ENCODE data around the gene CENPP.

CENPP gene

DNA sequence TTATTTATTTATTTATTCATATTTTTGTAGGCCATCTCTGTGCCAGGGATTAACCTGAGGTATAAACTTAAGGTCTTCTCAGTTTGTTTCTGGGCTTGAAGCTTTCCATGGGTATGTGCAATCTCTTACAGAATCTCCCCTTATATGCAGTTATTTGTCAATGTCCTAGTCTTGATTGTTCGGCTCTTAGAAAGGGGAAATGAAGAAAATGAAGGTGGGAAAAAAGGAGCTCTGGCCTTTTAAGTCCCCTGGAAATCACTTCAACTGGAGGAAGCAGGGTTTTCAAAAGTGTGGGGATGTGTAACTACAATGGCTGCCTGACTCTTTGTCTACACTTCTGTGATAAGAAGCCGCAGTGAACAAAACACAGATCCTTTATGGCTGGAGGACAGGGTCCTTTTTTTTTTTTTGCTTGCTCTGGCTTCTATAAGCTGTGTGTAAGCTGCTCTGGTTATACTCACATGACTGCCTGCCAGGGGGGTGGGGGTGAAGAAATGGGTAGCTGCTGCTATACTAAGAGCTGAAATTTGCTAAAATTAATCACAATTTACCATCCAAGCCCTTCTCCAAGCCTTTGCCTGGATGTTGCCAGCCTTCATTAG, 33.7 kb downstream of the CENPP start:
- TF ChIP-seq, protein P1, sequence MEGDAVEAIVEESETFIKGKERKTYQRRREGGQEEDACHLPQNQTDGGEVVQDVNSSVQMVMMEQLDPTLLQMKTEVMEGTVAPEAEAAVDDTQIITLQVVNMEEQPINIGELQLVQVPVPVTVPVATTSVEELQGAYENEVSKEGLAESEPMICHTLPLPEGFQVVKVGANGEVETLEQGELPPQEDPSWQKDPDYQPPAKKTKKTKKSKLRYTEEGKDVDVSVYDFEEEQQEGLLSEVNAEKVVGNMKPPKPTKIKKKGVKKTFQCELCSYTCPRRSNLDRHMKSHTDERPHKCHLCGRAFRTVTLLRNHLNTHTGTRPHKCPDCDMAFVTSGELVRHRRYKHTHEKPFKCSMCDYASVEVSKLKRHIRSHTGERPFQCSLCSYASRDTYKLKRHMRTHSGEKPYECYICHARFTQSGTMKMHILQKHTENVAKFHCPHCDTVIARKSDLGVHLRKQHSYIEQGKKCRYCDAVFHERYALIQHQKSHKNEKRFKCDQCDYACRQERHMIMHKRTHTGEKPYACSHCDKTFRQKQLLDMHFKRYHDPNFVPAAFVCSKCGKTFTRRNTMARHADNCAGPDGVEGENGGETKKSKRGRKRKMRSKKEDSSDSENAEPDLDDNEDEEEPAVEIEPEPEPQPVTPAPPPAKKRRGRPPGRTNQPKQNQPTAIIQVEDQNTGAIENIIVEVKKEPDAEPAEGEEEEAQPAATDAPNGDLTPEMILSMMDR (IDR thresholded peaks at IDR 0.05; ENCODE audit: control extremely low read depth, extremely low read depth, low read depth, missing control alignments), result no peak
- DNase-seq (ENCODE audit: extremely low spot score), result no peak
- ChIA-PET CTCF (interaction anchor here (1.2 kb wide), 1 partner anchor 230 kb away, joined by 3 read pairs; no protein-coding TSS in a partner anchor), POLR2A (no interaction called here)

DNA sequence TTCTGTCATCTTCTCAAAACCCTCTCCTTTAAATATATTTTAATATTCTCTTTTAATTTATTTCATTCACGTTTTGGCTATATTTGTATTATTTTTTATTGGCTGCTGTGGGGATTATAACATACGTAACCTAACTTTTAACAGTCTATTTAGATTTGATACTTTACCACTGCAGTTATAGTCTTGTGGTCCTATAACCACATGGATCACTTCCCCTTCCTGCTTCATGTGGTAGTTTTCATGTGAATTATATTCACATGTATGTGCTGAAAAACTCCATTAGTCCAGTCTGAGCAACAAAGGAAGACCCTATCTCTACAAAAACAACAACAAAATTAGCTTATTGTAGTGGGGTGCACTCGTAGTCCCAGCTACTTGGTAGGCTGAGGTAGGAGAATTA, 34.3 kb downstream of the CENPP start:
- CTCF ChIA-PET, result interaction anchor here (0.6 to 1.2 kb wide), 2 partner anchors 34 to 229 kb away, joined by 3 read pairs; partner anchors contain the start of gene CENPP
- POLR2A ChIA-PET, result no interaction called here
- no peak for DNase-seq (ENCODE audit: extremely low spot score)
- TF ChIP-seq, protein P1 (IDR thresholded peaks at IDR 0.05; ENCODE audit: control extremely low read depth, extremely low read depth, low read depth, missing control alignments), result no peak

DNA sequence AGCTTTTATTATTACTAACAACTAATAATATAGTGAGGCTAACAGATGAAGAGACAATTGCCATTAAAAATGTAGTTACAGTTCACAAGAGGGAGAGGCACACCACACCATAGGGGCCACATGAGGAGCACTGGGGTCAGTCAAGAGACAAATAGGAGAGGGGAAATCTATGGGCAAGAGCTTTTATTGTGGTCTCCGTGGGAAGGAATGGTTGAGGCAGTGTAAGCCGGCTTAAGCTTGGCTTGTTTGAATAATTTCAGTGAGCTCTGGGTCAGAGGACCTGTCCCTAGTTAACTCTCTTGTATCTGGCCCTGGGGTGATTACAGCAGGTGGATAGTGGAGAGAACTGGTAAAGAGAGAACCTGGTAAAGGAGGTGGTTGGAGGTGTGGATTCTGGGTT, 43.3 kb downstream of the CENPP start:
- TF ChIP-seq, protein P1 (IDR thresholded peaks at IDR 0.05; ENCODE audit: control extremely low read depth, extremely low read depth, low read depth, missing control alignments), result no peak
- ChIA-PET POLR2A (no interaction called here), CTCF (interaction anchor here (1.1 kb wide), 1 partner anchor 12 kb away, joined by 4 read pairs; no protein-coding TSS in a partner anchor)
- no peak for DNase-seq (ENCODE audit: extremely low spot score)

DNA sequence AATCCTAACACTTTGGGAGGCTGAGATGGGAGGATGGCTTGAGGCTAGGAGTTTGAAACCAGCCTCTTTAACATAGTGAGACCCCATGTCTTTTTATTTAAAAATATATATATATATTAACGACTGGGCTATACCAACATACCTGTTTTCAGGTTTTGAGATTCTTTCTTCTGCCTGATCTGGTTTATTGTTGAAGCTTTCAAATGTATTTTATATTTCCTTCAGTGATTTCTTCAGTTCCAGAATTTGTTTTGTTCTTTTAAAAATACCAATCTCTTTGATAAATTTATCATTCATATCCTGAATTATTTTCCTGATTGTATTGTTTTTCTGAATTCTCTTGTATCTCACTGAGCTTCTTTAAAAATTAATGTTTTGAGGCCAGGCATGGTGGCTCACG, 47.4 kb downstream of the CENPP start:
- DNase-seq (ENCODE audit: extremely low spot score), result no peak
- TF ChIP-seq, protein P1 (IDR thresholded peaks at IDR 0.05; ENCODE audit: control extremely low read depth, extremely low read depth, low read depth, missing control alignments), result no peak
- ChIA-PET POLR2A (no interaction called here), CTCF (no interaction called here)

DNA sequence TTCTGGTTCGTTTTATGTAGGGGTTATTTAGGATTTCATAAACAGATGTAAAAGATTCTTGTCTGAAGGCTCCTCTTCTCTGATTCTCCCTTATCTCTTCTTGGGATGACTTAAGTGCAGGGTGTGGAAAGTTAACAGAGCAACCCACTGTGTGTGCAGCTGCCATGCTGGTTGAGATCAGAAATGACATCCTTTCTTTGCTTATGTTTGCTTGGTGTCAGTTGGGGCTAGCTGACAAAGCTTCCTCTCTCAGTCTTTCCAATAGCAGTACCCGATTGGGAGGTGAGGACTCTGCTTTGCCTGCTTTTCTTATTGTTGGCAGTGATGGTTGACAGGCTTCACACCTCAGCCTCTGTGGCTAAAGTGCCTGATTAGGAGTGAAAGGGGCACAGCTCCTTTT, 52.1 kb downstream of the CENPP start:
- ChIA-PET POLR2A (no interaction called here), CTCF (no interaction called here)
- no peak for DNase-seq (ENCODE audit: extremely low spot score)
- TF ChIP-seq, protein P1 (IDR thresholded peaks at IDR 0.05; ENCODE audit: control extremely low read depth, extremely low read depth, low read depth, missing control alignments), result no peak

DNA sequence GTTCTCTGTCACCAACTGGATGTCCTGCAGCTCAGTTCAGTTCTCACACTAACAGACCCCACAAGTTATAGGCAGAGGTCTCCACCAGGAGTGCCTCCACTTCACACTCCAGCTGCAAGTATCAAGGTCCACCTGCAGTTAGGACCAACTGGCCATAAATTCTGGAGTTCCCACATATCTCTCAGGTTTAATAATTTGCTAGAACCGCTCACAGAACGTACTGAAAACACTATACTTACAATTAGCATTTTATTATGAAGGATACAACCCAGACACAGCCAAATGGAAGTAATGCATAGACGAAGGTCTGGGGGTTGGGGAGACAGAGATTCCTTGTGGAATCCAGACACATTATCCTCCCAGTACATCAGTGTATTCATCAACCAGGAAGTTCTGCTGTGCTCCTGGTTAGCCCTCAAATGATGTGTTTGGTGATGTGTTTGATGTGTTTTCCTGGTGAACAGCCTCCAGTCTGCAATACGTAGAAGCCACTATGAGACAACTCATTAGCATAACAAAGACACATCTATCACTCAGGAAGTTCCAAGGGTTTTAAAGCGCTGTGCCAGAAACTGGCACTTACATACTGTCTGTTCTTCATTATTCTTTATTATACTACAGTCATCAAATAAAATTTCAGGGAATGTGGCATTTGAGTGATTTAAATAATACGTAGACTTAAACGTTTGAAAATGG, 53.3 kb downstream of the CENPP start:
- CTCF ChIA-PET, result interaction anchor here (1.0 to 1.2 kb wide), 2 partner anchors 8 to 12 kb away, joined by 3 read pairs; no protein-coding TSS in a partner anchor
- TF ChIP-seq, protein P1 (IDR thresholded peaks at IDR 0.05; ENCODE audit: control extremely low read depth, extremely low read depth, low read depth, missing control alignments), result no peak
- POLR2A ChIA-PET, result no interaction called here
- DNase-seq (ENCODE audit: extremely low spot score), result no peak
